ENCODE measurements around the gene SREBF2. TPM values are rescaled to one million over a fixed set of nuclear protein-coding genes. Genes with fewer than 3 reads are reported as not detected.

Gene SREBF2
- total RNA-seq, 2 experiments from 2014 or later = 108 to 109 TPM

GRCh38 chr22:41912338-41913039 lies 79.6 kb downstream of the SREBF2 start:
- DNase-seq (no peak), ATAC-seq (ENCODE audit: low read depth) (no peak)
- POLR2A ChIA-PET = interaction anchor here (1.2 to 1.5 kb wide), 3 partner anchors 34 to 112 kb away, joined by 3 read pairs; partner anchors contain the start of genes CCDC134 and CENPM
- Mint-ChIP-seq H3K27ac (no peak overlapping the region), H3K9me3 (no peaks in the 10 kb centered on the region), H3K27me3 (peaks cover 61% of the 10 kb centered on the region), H3K36me3 (peaks cover 4% of the 10 kb centered on the region), H3K4me1 (peaks cover 19% of the 10 kb centered on the region), H3K4me3 (no peak overlapping the region)

- H3K4me3 Mint-ChIP-seq = peak overlapping the region; percentile 25
- peaks cover 4% of the 10 kb centered on the region for H3K36me3 Mint-ChIP-seq
- no peak for DNase-seq
- POLR2A ChIA-PET = interaction anchor here (1.2 to 1.4 kb wide), 2 partner anchors 33 to 113 kb away, joined by 3 read pairs; partner anchors contain the start of genes CCDC134 and CENPM
- peaks cover 18% of the 10 kb centered on the region for H3K4me1 Mint-ChIP-seq
- no peak for ATAC-seq (ENCODE audit: low read depth)
- H3K27ac Mint-ChIP-seq = no peak overlapping the region
- peaks cover 66% of the 10 kb centered on the region for H3K27me3 Mint-ChIP-seq
- H3K9me3 Mint-ChIP-seq = no peaks in the 10 kb centered on the region
Observed at GRCh38 chr22:41913040-41913719, 80.3 kb downstream of the SREBF2 start.

DNA sequence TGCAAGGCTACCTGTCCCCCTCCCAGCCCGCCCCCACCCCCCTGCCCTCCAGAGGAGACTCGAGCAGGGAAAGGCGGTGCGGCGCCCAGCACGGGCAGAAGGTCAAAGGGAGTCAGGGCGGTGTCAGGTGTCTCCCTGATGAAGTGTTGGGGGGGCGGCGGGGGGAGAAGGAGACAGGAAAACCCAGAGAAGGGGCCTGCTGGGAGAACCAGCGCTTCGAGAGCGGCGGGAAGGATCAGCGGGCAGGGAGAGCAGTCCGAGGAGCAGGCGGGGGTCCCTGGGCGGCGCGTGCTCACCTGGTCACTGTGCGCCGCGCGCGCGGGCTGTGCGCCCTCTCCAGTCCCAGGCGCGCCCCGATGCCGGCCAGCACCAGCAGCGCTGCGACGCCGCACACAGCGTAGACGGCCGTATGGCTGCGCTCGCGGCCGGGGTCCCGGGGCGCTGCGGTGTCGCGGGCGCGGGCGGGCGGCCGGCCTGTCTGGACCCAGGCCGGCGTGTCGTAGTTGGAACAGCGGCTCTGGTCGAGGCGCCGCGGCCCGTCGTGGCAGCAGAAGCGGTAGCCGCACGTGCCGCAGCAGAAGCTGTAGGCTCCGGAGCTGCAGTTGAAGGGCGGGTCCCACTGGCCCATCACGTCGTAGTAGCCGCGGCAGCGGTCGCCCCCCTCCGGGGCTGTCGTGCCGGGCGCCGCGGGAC lies 81.1 kb downstream of the SREBF2 start:
- DNase-seq = no peak
- no peaks in the 10 kb centered on the region for H3K9me3 Mint-ChIP-seq
- peaks cover 2% of the 10 kb centered on the region for H3K36me3 Mint-ChIP-seq
- no peak for ATAC-seq (ENCODE audit: low read depth)
- H3K4me3 Mint-ChIP-seq = no peak overlapping the region
- no peak overlapping the region for H3K27ac Mint-ChIP-seq
- H3K4me1 Mint-ChIP-seq = peaks cover 14% of the 10 kb centered on the region
- H3K27me3 Mint-ChIP-seq = peaks cover 68% of the 10 kb centered on the region
- POLR2A ChIA-PET = interaction anchor here (1.2 kb wide), 1 partner anchor 33 kb away, joined by 3 read pairs; the partner anchor contains the start of gene CENPM

GRCh38 chr22:41914611-41915034 lies 81.7 kb downstream of the SREBF2 start:
- Mint-ChIP-seq H3K4me1 (peaks cover 15% of the 10 kb centered on the region), H3K4me3 (no peak overlapping the region), H3K27me3 (peaks cover 65% of the 10 kb centered on the region), H3K27ac (no peak overlapping the region), H3K36me3 (no peaks in the 10 kb centered on the region), H3K9me3 (no peaks in the 10 kb centered on the region)
- ATAC-seq (ENCODE audit: low read depth) (no peak), DNase-seq (no peak)
- POLR2A ChIA-PET = no interaction called here

DNA sequence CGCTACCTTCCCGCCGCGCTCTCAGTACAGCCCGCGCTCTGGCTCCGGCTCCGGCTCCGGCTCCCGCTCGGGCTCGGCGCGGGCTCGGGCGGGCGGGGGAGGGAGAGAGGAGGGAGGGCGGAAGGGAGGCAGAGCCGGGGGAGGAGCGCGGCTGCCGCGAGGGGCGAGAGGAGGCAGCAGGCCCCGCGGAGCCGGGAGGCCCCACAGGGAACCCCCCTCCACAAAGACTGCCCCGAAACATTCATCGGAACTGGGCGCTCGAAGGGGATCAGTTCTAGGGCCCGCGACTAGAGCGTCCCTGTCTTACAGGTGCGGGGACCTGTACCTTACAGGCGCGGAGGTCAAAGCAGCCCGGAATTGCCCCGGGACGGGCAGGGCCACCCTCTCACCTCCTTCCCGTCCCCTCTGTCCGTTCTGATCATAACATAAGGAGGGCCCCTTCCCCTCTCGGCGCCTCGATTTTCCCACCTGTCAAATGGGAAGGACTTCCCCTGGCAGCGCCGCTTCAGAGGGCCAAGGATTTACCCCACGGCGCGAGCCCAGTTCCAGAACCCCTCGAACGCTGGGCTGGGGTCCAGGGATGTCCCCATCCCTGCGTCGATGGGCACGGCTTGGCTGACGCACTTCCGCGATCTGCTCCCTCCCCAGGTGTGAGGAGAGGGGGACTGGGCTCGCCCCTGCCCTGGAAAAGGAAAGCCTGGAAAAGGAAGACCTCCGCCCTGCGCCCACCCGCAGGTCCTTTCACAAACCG lies 82.3 kb downstream of the SREBF2 start, which contains the start of gene SHISA8:
Gene SHISA8 (minus strand): TSS at position 40 of the 751 bp plus-strand sequence. CDS start 407 bp downstream, outside the sequence.
- Mint-ChIP-seq H3K36me3 (no peaks in the 10 kb centered on the region), H3K9me3 (no peaks in the 10 kb centered on the region), H3K27me3 (peaks cover 64% of the 10 kb centered on the region), H3K27ac (no peak within 1 kb of the TSS), H3K4me3 (peak within 1 kb of the TSS; percentile 22), H3K4me1 (peaks cover 15% of the 10 kb centered on the region)
- ATAC-seq (ENCODE audit: low read depth) (peak; percentile 65), DNase-seq (peak; percentile 73)
- POLR2A ChIA-PET = no interaction called here

DNA sequence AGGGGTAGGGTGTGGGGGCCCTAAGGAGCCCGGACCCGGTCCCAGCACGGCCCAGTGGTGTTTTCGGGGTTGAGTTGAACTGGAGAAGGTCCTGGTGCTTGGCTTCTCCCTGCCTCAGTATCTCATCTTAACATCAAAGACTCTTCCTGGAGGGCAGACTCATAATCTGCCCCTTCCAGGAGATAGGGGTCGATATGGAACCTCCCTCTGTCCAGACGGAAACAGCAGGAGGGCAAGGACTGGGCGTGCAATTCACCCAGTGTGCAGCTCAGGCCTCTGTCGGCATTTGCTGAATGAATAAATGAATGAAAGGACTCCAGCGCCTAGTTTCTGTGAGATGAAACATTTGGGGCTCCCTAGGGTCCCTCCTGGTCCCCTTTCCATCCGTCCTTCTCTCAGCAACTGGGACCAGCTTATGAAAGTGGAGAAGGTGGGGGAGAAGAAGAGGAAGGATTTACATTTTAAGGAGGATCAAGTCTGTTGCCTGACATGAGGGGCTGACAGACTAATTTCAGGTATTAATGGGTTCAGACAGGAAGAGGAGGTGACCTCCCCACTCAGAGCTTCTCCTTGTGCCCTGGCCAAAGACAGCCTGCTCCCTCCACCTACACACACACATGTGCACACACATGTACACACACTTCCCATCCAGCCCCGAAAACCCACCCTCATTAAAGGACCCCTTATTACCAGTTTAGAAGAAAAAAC lies 83.0 kb downstream of the SREBF2 start:
- Mint-ChIP-seq H3K36me3 (no peaks in the 10 kb centered on the region), H3K27ac (no peak overlapping the region), H3K27me3 (peaks cover 62% of the 10 kb centered on the region), H3K4me1 (peaks cover 17% of the 10 kb centered on the region), H3K9me3 (no peaks in the 10 kb centered on the region), H3K4me3 (no peak overlapping the region)
- ATAC-seq (ENCODE audit: low read depth) (no peak), DNase-seq (no peak)
- POLR2A ChIA-PET = interaction anchor here (0.7 to 0.9 kb wide), 2 partner anchors 9 to 10 kb away, joined by 3 read pairs; no protein-coding TSS in a partner anchor

DNA sequence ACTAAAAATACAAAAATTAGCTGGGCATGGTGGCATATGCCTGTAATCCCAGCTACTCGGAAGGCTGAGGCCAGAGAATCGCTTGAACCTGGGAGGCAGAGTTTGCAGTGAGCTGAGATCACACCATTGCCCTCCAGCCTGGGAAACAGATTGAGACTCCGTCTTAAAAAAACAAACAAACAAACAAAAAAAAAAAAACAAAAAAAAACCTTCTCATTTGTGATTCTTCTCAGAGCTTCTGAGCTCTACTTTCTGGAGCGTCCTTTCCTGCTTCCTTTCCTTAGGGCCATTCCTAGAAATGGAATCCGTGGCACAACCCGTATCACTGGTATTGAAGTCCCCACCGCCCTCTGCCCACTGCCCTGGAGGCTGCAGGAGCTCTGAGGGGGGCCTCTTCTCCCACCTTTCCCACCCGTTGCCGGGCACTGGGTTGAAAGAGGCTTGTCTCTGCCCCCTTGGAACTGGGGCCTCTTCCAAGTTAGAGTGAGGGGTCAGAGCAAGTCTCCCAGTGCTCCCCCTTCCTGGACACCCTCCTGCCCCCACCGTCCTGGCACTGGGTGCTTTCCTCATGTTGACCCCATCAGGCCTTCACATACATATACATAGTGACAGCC lies 83.9 kb downstream of the SREBF2 start:
- H3K9me3 Mint-ChIP-seq = no peaks in the 10 kb centered on the region
- POLR2A ChIA-PET = interaction anchor here (0.9 kb wide), 1 partner anchor 10 kb away, joined by 3 read pairs; no protein-coding TSS in a partner anchor
- H3K27ac Mint-ChIP-seq = no peak overlapping the region
- no peak overlapping the region for H3K4me3 Mint-ChIP-seq
- H3K36me3 Mint-ChIP-seq = no peaks in the 10 kb centered on the region
- peaks cover 17% of the 10 kb centered on the region for H3K4me1 Mint-ChIP-seq
- no peak for ATAC-seq (ENCODE audit: low read depth)
- DNase-seq = no peak
- peaks cover 55% of the 10 kb centered on the region for H3K27me3 Mint-ChIP-seq

GRCh38 chr22:41917375-41917902 lies 84.5 kb downstream of the SREBF2 start:
- no peak overlapping the region for H3K4me3 Mint-ChIP-seq
- H3K36me3 Mint-ChIP-seq = no peaks in the 10 kb centered on the region
- peaks cover 54% of the 10 kb centered on the region for H3K27me3 Mint-ChIP-seq
- H3K27ac Mint-ChIP-seq = no peak overlapping the region
- DNase-seq (no peak), ATAC-seq (ENCODE audit: low read depth) (no peak)
- no peaks in the 10 kb centered on the region for H3K9me3 Mint-ChIP-seq
- H3K4me1 Mint-ChIP-seq = peaks cover 17% of the 10 kb centered on the region
- POLR2A ChIA-PET = no interaction called here

- H3K27ac Mint-ChIP-seq = no peak overlapping the region
- POLR2A ChIA-PET = no interaction called here
- H3K4me3 Mint-ChIP-seq = no peak overlapping the region
Observed at GRCh38 chr22:41917903-41918791, 85.2 kb downstream of the SREBF2 start.

GRCh38 chr22:41919357-41920224 lies 86.7 kb downstream of the SREBF2 start:
- peaks cover 41% of the 10 kb centered on the region for H3K27me3 Mint-ChIP-seq
- POLR2A ChIA-PET = interaction anchor here (0.6 to 0.8 kb wide), 2 partner anchors 28 to 138 kb away, joined by 4 to 5 read pairs; no protein-coding TSS in a partner anchor
- H3K27ac Mint-ChIP-seq = no peak overlapping the region
- ATAC-seq (ENCODE audit: low read depth) (peak; percentile 31), DNase-seq (peak; percentile 64)
- H3K4me3 Mint-ChIP-seq = peak overlapping the region; percentile 64
- peaks cover 17% of the 10 kb centered on the region for H3K4me1 Mint-ChIP-seq
- H3K36me3 Mint-ChIP-seq = no peaks in the 10 kb centered on the region
- H3K9me3 Mint-ChIP-seq = no peaks in the 10 kb centered on the region

More at GRCh38 chr22:41917903-41918791, 85.2 kb downstream of the SREBF2 start:
- no peaks in the 10 kb centered on the region for H3K9me3 Mint-ChIP-seq
- H3K4me1 Mint-ChIP-seq = peaks cover 17% of the 10 kb centered on the region
- ATAC-seq (ENCODE audit: low read depth) (no peak), DNase-seq (no peak)
- peaks cover 47% of the 10 kb centered on the region for H3K27me3 Mint-ChIP-seq
- no peaks in the 10 kb centered on the region for H3K36me3 Mint-ChIP-seq

Data from activated naive CD8-positive, alpha-beta T cell treated with anti-CD3 and anti-CD28 coated beads, Interleukin-2, amount 10 ng/mL, durations not matched to agents 7 days and 5 days (primary cell).